ENCODE measurements around the gene TCEAL9. TPM values are rescaled to one million over a fixed set of nuclear protein-coding genes. Genes with fewer than 3 reads are reported as not detected.
A peak's percentile ranks its signal among the peaks of the same experiment; 100 is the strongest.
"Not testable (repeated sequence)": the region's sequence is repeated elsewhere in the genome, so short reads cannot be mapped to it uniquely, and the experiment has no call there.

Gene TCEAL9
- total RNA-seq, 1 donor from 2014 or later = 45.4 TPM

- peak overlapping the region; percentile 61 for H3K4me3 ChIP-seq
- H3K27me3 ChIP-seq = no peaks in the 10 kb centered on the region
- no peaks in the 10 kb centered on the region for H3K4me1 ChIP-seq
- ATAC-seq = peak; percentile 59
- H3K36me3 ChIP-seq = no peaks in the 10 kb centered on the region
- H3K9me3 ChIP-seq = no peaks in the 10 kb centered on the region
- peak overlapping the region; percentile 81 for H3K27ac ChIP-seq
- intact Hi-C loops (cut with DNase I) = no loop called here
- DNase-seq = no peak
- TF ChIP-seq, protein P1, sequence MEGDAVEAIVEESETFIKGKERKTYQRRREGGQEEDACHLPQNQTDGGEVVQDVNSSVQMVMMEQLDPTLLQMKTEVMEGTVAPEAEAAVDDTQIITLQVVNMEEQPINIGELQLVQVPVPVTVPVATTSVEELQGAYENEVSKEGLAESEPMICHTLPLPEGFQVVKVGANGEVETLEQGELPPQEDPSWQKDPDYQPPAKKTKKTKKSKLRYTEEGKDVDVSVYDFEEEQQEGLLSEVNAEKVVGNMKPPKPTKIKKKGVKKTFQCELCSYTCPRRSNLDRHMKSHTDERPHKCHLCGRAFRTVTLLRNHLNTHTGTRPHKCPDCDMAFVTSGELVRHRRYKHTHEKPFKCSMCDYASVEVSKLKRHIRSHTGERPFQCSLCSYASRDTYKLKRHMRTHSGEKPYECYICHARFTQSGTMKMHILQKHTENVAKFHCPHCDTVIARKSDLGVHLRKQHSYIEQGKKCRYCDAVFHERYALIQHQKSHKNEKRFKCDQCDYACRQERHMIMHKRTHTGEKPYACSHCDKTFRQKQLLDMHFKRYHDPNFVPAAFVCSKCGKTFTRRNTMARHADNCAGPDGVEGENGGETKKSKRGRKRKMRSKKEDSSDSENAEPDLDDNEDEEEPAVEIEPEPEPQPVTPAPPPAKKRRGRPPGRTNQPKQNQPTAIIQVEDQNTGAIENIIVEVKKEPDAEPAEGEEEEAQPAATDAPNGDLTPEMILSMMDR (IDR thresholded peaks at IDR 0.05) = no peak
Measured at GRCh38 chrX:103356858-103357257, 552 bp downstream of the TCEAL9 start.

- Histone ChIP-seq H3K27me3 (no peaks in the 10 kb centered on the region), H3K4me3 (peak overlapping the region; percentile 61), H3K36me3 (no peaks in the 10 kb centered on the region), H3K9me3 (no peaks in the 10 kb centered on the region), H3K4me1 (no peaks in the 10 kb centered on the region), H3K27ac (no peak overlapping the region)
- TF ChIP-seq, protein P1 (IDR thresholded peaks at IDR 0.05) = no peak
- no peak for DNase-seq
- ATAC-seq = no peak
- intact Hi-C loops (cut with DNase I) = no loop called here
Measured at GRCh38 chrX:103357871-103358270, 1.6 kb downstream of the TCEAL9 start.

- ATAC-seq; intact Hi-C loops (cut with DNase I); H3K27me3 ChIP-seq; H3K9me3 ChIP-seq; H3K27ac ChIP-seq; H3K4me1 ChIP-seq; H3K36me3 ChIP-seq; DNase-seq; H3K4me3 ChIP-seq: not testable (repeated sequence)
Measured at GRCh38 chrX:103359605-103360004, 3.3 kb downstream of the TCEAL9 start.

DNA sequence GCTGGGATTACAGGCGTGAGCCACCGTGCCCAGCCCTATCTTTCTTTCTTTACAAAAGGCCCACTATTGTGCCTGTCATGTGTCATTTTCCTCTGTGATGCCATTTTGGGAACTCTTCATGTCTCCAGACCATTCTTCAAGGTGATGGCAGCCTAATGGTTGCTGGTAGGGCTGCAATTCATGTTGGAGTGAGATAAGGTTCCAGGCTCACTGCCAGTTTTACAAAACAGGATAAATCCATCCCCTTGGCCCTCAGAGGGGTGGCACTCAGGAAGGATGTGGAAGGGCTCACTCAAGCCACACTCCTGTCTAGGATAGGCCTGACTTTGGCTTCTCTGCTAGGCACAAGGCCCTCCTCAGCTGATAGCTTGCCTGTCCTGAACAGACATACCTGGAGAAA lies 3.8 kb downstream of the TCEAL9 start:
- DNase-seq (no peak), ATAC-seq (no peak)
- intact Hi-C loops (cut with DNase I) = no loop called here
- TF ChIP-seq, protein P1 (IDR thresholded peaks at IDR 0.05) = no peak
- Histone ChIP-seq H3K36me3 (no peaks in the 10 kb centered on the region), H3K27ac (no peak overlapping the region), H3K27me3 (no peaks in the 10 kb centered on the region), H3K4me3 (no peak overlapping the region), H3K4me1 (no peaks in the 10 kb centered on the region), H3K9me3 (no peaks in the 10 kb centered on the region)

DNA sequence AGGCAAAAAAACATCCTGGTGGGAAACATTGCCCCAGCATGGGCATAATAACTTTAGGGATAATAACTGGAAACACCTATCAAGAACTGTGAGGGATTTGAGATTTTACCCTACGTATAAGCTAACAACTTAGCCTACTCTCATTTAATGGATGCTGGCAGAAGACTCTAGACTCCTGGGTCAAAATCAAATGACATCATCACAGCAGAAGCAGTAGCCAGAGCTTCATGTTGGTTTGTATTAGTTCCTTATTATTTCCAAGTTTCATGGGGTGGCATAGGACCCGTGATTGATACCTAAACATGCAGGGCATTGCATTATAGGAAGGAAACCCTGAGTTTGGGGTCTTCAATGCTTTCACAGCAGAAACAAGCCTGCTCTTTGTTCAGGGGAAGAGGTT lies 4.6 kb downstream of the TCEAL9 start:
- intact Hi-C loops (cut with DNase I) = no loop called here
- TF ChIP-seq, protein P1 (IDR thresholded peaks at IDR 0.05) = no peak
- H3K27ac ChIP-seq = no peak overlapping the region

GRCh38 chrX:103361798-103362197 lies 5.5 kb downstream of the TCEAL9 start:
- no peak overlapping the region for H3K4me3 ChIP-seq
- no peaks in the 10 kb centered on the region for H3K36me3 ChIP-seq
- intact Hi-C loops (cut with DNase I) = no loop called here
- no peaks in the 10 kb centered on the region for H3K27me3 ChIP-seq
- H3K4me1 ChIP-seq = no peaks in the 10 kb centered on the region
- TF ChIP-seq, protein P1 (IDR thresholded peaks at IDR 0.05) = no peak
- DNase-seq (no peak), ATAC-seq (no peak)
- H3K27ac ChIP-seq = no peak overlapping the region
- no peaks in the 10 kb centered on the region for H3K9me3 ChIP-seq

More for the DNA sequence above, 4.6 kb downstream of the TCEAL9 start:
- no peaks in the 10 kb centered on the region for H3K27me3 ChIP-seq
- H3K4me3 ChIP-seq = no peak overlapping the region
- DNase-seq = no peak
- no peak for ATAC-seq
- no peaks in the 10 kb centered on the region for H3K9me3 ChIP-seq
- no peaks in the 10 kb centered on the region for H3K36me3 ChIP-seq
- H3K4me1 ChIP-seq = no peaks in the 10 kb centered on the region

Data from upper lobe of right lung (tissue), 1 donor.